Activated gamma-delta T cell treated with anti-CD3 and anti-CD28 coated beads, Interleukin-2, amount 50 U/mL, for 16 hours (primary cell): ENCODE results near the gene KLK15.

Experiments
- DNase-seq: peaks from one replicate; pipeline ENCODE4 v3.0.0-alpha.2; 2020; ENCODE audit warnings: low read depth

KLK15 gene

GRCh38 chr19:50833117-50833801 is at the start of gene KLK15:
Gene KLK15 (minus strand): TSS chr19:50833574. CDS start chr19:50831492, 2,082 bp downstream.
- DNase-seq: no peak

- no peak for DNase-seq
These were observed 48.8 kb upstream of the KLK15 start for GRCh38 chr19:50882188-50882587.

DNA sequence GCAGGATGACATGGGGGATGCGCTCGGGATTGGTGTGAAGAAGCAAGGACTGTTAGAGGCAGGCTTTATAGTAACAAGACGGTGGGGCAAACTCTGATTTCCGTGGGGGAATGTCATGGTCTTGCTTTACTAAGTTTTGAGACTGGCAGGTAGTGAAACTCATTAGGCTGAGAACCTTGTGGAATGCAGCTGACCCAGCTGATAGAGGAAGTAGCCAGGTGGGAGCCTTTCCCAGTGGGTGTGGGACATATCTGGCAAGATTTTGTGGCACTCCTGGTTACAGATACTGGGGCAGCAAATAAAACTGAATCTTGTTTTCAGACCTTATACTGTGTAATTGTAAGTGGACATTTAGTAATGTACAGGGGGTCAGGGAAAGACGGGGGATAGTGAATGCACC is 46.9 kb upstream of the KLK15 start:
- no peak for DNase-seq

GRCh38 chr19:50878851-50879250 is 45.5 kb upstream of the KLK15 start:
- DNase-seq: no peak

GRCh38 chr19:50877338-50877737 is 44.0 kb upstream of the KLK15 start:
- DNase-seq: no peak

DNA sequence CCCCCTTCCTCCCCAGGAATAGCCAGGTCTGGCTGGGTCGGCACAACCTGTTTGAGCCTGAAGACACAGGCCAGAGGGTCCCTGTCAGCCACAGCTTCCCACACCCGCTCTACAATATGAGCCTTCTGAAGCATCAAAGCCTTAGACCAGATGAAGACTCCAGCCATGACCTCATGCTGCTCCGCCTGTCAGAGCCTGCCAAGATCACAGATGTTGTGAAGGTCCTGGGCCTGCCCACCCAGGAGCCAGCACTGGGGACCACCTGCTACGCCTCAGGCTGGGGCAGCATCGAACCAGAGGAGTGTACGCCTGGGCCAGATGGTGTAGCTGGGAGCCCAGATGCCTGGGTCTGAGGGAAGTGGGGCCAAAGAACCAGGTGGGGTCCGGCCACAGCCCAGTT is 43.1 kb upstream of the KLK15 start:
- no peak for DNase-seq

DNA sequence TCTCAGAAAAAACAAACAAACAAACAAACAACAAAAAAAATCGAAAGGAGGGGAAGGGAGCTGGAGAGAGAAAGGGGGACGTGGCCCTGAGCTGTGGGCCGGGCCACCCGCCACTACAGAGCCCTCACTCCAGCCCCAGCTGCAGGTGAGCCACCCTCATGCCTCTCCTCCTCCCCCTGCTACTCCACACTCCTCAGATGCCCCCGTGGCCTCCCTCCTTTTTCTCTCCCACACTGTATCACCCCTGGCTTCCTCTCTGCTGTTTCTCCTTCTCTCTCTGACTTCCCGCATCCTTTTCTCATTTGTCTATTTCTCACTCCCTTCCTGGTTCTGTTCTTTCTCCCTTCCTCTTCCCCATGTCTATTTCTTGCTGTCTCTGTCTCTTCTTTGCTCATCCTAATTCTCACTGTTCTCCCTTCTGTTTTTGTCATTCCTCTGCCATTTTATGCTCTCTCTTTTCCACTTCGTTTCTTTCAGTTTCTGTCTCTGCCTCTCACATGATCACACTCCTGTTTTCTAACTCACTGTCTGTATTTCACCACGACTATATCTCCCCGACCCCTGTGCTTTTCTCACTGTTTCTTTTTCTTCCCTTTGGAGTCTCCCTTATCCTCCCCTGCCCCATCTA is 42.5 kb upstream of the KLK15 start:
- no peak for DNase-seq

DNA sequence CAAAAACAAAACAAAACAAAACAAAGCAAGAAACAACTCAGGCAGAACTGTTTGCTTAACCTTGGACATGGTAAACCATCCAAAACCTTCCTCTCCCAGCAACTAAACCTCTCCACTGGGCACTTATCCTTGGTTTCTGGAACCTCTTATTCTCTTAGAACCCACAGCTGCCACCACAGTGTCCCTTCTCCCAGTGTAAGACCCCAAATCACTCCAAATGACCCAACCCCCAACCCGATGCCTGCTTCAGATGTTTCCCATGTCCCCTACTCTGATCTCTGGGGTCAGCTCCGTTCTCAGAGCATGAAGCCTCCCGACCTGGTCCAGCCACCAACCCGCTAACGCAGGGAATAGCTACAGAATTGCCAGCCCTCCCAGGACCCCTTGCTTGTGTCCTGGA is 40.8 kb upstream of the KLK15 start:
- DNase-seq: no peak

- no peak for DNase-seq
These were observed 39.7 kb upstream of the KLK15 start, which contains the start of gene KLK2 for GRCh38 chr19:50873056-50873455. Gene KLK2 (plus strand): TSS chr19:50873439. CDS start chr19:50873474, 35 bp downstream.

DNA sequence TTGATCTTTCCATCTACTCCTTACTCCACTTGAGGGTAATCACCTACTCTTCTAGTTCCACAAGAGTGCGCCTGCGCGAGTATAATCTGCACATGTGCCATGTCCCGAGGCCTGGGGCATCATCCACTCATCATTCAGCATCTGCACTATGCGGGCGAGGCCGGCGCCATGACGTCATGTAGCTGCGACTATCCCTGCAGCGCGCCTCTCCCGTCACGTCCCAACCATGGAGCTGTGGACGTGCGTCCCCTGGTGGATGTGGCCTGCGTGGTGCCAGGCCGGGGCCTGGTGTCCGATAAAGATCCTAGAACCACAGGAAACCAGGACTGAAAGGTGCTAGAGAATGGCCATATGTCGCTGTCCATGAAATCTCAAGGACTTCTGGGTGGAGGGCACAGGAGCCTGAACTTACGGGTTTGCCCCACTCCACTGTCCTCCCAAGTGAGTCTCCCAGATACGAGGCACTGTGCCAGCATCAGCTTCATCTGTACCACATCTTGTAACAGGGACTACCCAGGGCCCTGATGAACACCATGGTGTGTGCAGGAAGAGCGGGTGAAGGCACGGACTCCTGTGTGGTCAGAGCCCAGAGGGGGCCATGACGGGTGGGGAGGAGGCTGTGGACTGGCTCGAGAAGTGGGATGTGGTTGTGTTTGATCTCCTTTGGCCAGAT is 37.2 kb upstream of the KLK15 start:
- DNase-seq: no peak

GRCh38 chr19:50869479-50869878 is 36.1 kb upstream of the KLK15 start:
- DNase-seq: no peak

DNA sequence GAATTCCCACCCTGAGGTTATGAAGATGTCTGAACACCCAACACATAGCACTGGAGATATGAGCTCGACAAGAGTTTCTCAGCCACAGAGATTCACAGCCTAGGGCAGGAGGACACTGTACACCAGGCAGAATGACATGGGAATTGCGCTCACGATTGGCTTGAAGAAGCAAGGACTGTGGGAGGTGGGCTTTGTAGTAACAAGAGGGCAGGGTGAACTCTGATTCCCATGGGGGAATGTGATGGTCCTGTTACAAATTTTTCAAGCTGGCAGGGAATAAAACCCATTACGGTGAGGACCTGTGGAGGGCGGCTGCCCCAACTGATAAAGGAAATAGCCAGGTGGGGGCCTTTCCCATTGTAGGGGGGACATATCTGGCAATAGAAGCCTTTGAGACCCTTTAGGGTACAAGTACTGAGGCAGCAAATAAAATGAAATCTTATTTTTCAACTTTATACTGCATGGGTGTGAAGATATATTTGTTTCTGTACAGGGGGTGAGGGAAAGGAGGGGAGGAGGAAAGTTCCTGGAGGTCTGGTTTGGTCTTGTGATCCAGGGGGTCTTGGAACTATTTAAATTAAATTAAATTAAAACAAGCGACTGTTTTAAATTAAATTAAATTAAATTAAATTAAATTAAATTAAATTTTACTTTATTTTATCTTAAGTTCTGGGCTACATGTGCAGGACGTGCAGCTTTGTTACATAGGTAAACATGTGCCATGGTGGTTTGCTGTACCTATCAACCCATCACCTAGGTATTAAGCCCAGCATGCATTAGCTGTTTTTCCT is 28.3 kb upstream of the KLK15 start:
- DNase-seq: no peak

DNA sequence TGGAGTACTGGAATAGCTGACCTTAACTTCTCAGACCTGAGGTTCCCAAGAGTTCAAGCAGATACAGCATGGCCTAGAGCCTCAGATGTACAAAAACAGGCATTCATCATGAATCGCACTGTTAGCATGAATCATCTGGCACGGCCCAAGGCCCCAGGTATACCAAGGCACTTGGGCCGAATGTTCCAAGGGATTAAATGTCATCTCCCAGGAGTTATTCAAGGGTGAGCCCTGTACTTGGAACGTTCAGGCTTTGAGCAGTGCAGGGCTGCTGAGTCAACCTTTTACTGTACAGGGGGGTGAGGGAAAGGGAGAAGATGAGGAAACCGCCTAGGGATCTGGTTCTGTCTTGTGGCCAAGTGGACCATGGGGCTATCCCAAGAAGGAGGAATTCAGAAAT is 27.6 kb upstream of the KLK15 start:
- no peak for DNase-seq

GRCh38 chr19:50859849-50860248 is 26.5 kb upstream of the KLK15 start:
- no peak for DNase-seq

- no peak for DNase-seq
These were observed 25.5 kb upstream of the KLK15 start for GRCh38 chr19:50858886-50859285.

DNA sequence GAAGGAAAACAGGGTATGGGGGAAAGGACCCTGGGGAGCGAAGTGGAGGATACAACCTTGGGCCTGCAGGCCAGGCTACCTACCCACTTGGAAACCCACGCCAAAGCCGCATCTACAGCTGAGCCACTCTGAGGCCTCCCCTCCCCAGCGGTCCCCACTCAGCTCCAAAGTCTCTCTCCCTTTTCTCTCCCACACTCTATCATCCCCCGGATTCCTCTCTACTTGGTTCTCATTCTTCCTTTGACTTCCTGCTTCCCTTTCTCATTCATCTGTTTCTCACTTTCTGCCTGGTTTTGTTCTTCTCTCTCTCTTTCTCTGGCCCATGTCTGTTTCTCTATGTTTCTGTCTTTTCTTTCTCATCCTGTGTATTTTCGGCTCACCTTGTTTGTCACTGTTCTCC is 24.0 kb upstream of the KLK15 start:
- no peak for DNase-seq

DNA sequence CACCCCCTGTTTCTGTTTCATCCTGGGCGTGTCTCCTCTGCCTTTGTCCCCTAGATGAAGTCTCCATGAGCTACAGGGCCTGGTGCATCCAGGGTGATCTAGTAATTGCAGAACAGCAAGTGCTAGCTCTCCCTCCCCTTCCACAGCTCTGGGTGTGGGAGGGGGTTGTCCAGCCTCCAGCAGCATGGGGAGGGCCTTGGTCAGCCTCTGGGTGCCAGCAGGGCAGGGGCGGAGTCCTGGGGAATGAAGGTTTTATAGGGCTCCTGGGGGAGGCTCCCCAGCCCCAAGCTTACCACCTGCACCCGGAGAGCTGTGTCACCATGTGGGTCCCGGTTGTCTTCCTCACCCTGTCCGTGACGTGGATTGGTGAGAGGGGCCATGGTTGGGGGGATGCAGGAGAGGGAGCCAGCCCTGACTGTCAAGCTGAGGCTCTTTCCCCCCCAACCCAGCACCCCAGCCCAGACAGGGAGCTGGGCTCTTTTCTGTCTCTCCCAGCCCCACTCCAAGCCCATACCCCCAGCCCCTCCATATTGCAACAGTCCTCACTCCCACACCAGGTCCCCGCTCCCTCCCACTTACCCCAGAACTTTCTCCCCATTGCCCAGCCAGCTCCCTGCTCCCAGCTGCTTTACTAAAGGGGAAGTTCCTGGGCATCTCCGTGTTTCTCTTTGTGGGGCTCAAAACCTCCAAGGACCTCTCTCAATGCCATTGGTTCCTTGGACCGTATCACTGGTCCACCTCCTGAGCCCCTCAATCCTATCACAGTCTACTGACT is 21.4 kb upstream of the KLK15 start, which contains the start of gene KLK3:
Gene KLK3, plus strand, starts transcription at position 280 of the 775 bp plus-strand sequence. Its CDS starts 41 bp downstream, at position 321.
- no peak for DNase-seq

- DNase-seq: no peak
These were observed 18.2 kb upstream of the KLK15 start for GRCh38 chr19:50851620-50852019.

DNA sequence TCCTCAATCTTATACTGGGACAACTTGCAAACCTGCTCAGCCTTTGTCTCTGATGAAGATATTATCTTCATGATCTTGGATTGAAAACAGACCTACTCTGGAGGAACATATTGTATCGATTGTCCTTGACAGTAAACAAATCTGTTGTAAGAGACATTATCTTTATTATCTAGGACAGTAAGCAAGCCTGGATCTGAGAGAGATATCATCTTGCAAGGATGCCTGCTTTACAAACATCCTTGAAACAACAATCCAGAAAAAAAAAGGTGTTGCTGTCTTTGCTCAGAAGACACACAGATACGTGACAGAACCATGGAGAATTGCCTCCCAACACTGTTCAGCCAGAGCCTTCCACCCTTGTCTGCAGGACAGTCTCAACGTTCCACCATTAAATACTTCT is 17.4 kb upstream of the KLK15 start:
- DNase-seq: no peak

DNA sequence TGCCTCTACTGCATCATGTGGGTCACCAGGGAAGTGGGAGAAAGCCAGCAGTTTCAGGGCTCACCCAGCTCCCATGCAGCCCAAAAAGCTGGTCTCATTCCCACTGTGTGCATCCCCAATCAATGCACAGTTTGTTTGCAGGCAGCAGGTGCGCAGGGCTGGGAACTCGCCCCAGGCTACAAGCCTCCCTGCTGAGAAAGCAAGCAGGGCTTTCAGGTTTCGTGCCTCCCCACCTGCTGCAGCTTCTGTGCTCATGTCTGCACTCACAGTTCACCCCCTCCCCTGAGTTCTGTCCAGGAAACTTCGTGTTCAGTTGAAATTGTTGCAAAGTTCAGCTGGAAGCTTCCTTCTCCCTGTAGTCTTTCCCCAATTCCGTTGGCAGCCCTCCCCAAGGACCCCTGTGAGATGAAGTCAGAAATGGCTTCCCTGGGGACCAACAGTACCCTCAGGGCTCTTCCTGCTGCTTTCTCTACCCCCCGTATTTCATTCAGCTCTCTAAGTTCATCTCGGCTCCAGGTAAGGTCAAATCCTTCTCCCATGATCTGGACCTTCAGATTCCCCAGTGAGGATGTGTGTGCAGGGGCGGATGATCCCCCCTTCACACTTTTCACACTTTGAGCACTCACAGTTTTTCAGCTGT is 11.0 kb upstream of the KLK15 start:
- DNase-seq: no peak

GRCh38 chr19:50843701-50844221 is 10.4 kb upstream of the KLK15 start:
- no peak for DNase-seq
